HEK293 (cell line): ENCODE data around the gene TRAPPC5.

Experiments
- CTCF ChIP-seq: fragments of 450-650 bp; formaldehyde crosslinking; IDR thresholded peaks from 2 replicates; pipeline ENCODE4 v1.5.1; 2016; ENCODE audit warnings: missing biosample characterization, missing genetic modification characterization
- GFI1B ChIP-seq: fragments of 450-650 bp; formaldehyde crosslinking; IDR thresholded peaks from 2 replicates; pipeline ENCODE4 v1.5.1; 2016; ENCODE audit warnings: missing biosample characterization, missing genetic modification characterization
- HOXA7 ChIP-seq: sonication (generic); formaldehyde crosslinking; IDR thresholded peaks from 2 replicates; pipeline ENCODE4 v1.8.1; 2022; ENCODE audit warnings: missing genetic modification reagents, borderline replicate concordance
- PRDM4 ChIP-seq: fragments of 450-650 bp; formaldehyde crosslinking; IDR thresholded peaks from 2 replicates; pipeline ENCODE4 v1.5.1; 2017; ENCODE audit warnings: missing biosample characterization, missing genetic modification characterization
- ZNF274 ChIP-seq, 2 experiments: fragments of 200-500 bp in 1 of 2; fragments of 450-650 bp in 1 of 2; sonication (Bioruptor generic) in 1 of 2; formaldehyde crosslinking in 1 of 2; IDR thresholded peaks; 2 replicates each; pipeline versions ENCODE4 v1.5.1 to v1.6.1; 2014 to 2016; ENCODE audit warnings: borderline replicate concordance in 1 of 2, inconsistent platforms in 1 of 2, low read length in 1 of 2, missing biosample characterization in 1 of 2, missing genetic modification characterization in 1 of 2
- ZNF555 ChIP-seq: fragments of 450-650 bp; formaldehyde crosslinking; conservative IDR thresholded peaks from 2 replicates; pipeline ENCODE4 v1.5.1; 2017; ENCODE audit warnings: missing biosample characterization, mild to moderate bottlenecking, missing genetic modification characterization, inconsistent platforms
- ZNF561 ChIP-seq: fragments of 450-650 bp; IDR thresholded peaks from 2 replicates; pipeline ENCODE4 v1.5.1; 2018; ENCODE audit warnings: missing biosample characterization, missing genetic modification characterization, borderline replicate concordance
- ZNF776 ChIP-seq: fragments of 450-650 bp; formaldehyde crosslinking; IDR thresholded peaks from 2 replicates; pipeline ENCODE4 v1.5.0; 2017; ENCODE audit warnings: missing biosample characterization, missing genetic modification characterization, borderline replicate concordance
- ZNF791 ChIP-seq: fragments of 450-650 bp; formaldehyde crosslinking; IDR thresholded peaks from 2 replicates; pipeline ENCODE4 v1.5.1; 2016; ENCODE audit warnings: missing biosample characterization, missing genetic modification characterization
- ZXDB ChIP-seq: fragments of 450-650 bp; formaldehyde crosslinking; IDR thresholded peaks from 2 replicates; pipeline ENCODE4 v1.5.1; 2016; ENCODE audit warnings: missing biosample characterization, missing genetic modification characterization

- no peak for TF ChIP-seq ZNF555 (tag by site-specific recombination)
- no peak for TF ChIP-seq ZNF561 (tag by site-specific recombination)
- TF ChIP-seq CTCF (tag by site-specific recombination): no peak
- no peak for TF ChIP-seq PRDM4
- no peak for TF ChIP-seq GFI1B (tag by site-specific recombination)
- TF ChIP-seq ZNF791: no peak
- no peak for TF ChIP-seq HOXA7 (CRISPR knock-in tag)
- TF ChIP-seq ZNF776 (tag by site-specific recombination): no peak
- no peak for TF ChIP-seq ZNF274 (IDR thresholded peaks at IDR 0.05; ENCODE audit: low read length)
- TF ChIP-seq ZNF274 (tag by site-specific recombination; IDR thresholded peaks at IDR 0.05; ENCODE audit: borderline replicate concordance): no peak
- no peak for TF ChIP-seq ZXDB (tag by site-specific recombination)
Observed at GRCh38 chr19:7734220-7735203, 53.9 kb downstream of the TRAPPC5 start.
